Lower leg skin (tissue), 3 donors: ENCODE results near the gene TALDO1.

ENCODE experiments used
- POLR2A ChIP-seq, 2 donors: fragments of 450-650 bp; IDR thresholded peaks; one replicate each; pipeline ENCODE4 v1.6.1; 2016 to 2017; ENCODE audit warnings: antibody characterized with exemption in 2 of 2, mild to moderate bottlenecking in 1 of 2, moderate library complexity in 1 of 2
- TF ChIP-seq, protein P1 (sequence below), 3 donors: fragments of 450-650 bp; IDR thresholded peaks; one replicate each; pipeline ENCODE4 v1.5.1; 2016; ENCODE audit warnings: antibody characterized with exemption in 3 of 3, mild to moderate bottlenecking in 3 of 3, moderate library complexity in 2 of 3

DNA sequence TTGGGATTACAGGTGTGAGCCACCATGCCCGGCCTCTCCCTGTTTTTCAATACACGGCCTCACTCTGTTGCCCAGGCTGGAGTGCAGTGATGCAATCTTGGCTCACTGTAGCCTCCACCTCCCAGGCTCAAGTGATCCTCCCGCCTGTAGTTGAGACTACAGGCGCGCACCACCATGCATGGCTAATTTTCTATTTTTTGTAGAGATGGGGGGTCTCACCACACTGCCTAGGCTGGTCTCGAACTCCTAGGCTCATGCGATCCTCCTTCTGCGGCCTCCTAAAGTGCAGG lies 18.5 kb downstream of the TALDO1 start:
- no peak for TF ChIP-seq POLR2A (IDR thresholded peaks at IDR 0.05)
- TF ChIP-seq, protein P1, sequence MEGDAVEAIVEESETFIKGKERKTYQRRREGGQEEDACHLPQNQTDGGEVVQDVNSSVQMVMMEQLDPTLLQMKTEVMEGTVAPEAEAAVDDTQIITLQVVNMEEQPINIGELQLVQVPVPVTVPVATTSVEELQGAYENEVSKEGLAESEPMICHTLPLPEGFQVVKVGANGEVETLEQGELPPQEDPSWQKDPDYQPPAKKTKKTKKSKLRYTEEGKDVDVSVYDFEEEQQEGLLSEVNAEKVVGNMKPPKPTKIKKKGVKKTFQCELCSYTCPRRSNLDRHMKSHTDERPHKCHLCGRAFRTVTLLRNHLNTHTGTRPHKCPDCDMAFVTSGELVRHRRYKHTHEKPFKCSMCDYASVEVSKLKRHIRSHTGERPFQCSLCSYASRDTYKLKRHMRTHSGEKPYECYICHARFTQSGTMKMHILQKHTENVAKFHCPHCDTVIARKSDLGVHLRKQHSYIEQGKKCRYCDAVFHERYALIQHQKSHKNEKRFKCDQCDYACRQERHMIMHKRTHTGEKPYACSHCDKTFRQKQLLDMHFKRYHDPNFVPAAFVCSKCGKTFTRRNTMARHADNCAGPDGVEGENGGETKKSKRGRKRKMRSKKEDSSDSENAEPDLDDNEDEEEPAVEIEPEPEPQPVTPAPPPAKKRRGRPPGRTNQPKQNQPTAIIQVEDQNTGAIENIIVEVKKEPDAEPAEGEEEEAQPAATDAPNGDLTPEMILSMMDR (IDR thresholded peaks at IDR 0.05), result no peak
